HepG2 (cell line): ENCODE data around the gene PATE4.

ENCODE experiments used
- BRD4 ChIP-seq: sonication (generic); formaldehyde crosslinking; IDR thresholded peaks from 2 replicates; pipeline ENCODE4 v1.4.0; 2020; ENCODE audit warnings: missing genetic modification reagents
- FOXK1 ChIP-seq: sonication (generic); formaldehyde crosslinking; IDR thresholded peaks from 2 replicates; pipeline ENCODE4 v1.4.0; 2020; ENCODE audit warnings: low read depth, missing genetic modification reagents, borderline replicate concordance
- MYC ChIP-seq: sonication (generic); formaldehyde crosslinking; IDR thresholded peaks from 2 replicates; pipeline ENCODE4 v1.9.0; 2021; ENCODE audit warnings: missing genetic modification reagents, borderline replicate concordance
- NR2F1 ChIP-seq, 2 experiments: fragments of 450-650 bp in 1 of 2; formaldehyde crosslinking in 1 of 2; IDR thresholded peaks; 2 replicates each; pipeline versions ENCODE4 v1.5.0 to v1.6.1; 2016 to 2020; ENCODE audit warnings: mild to moderate bottlenecking in 1 of 2, missing compliant biosample characterization in 1 of 2, missing genetic modification reagents in 1 of 2, moderate library complexity in 1 of 2
- POLR2A ChIP-seq, 2 experiments: IDR thresholded peaks; 2 replicates each; pipeline ENCODE4 v1.6.1; 2011; ENCODE audit warnings: low read depth in 2 of 2, low read length in 2 of 2, mild to moderate bottlenecking in 1 of 2, moderate library complexity in 1 of 2; ENCODE audit not compliant: insufficient read depth in 1 of 2
- POLR2AphosphoS5 ChIP-seq: IDR thresholded peaks from 2 replicates; pipeline ENCODE4 v1.6.1; 2012; ENCODE audit warnings: low read depth, low read length
- TAF1 ChIP-seq: sonication (generic); formaldehyde crosslinking; IDR thresholded peaks from 2 replicates; pipeline ENCODE4 v1.4.0; 2020; ENCODE audit warnings: missing genetic modification reagents
- ZNF10 ChIP-seq: sonication (generic); formaldehyde crosslinking; IDR thresholded peaks from 2 replicates; pipeline ENCODE4 v1.4.0; 2020; ENCODE audit warnings: mild to moderate bottlenecking, low read depth, missing genetic modification reagents, borderline replicate concordance
- ZNF224 ChIP-seq: sonication (generic); formaldehyde crosslinking; IDR thresholded peaks from 2 replicates; pipeline ENCODE4 v1.5.0; 2020; ENCODE audit warnings: mild to moderate bottlenecking, missing genetic modification reagents
- ZNF44 ChIP-seq: sonication (generic); formaldehyde crosslinking; IDR thresholded peaks from 2 replicates; pipeline ENCODE4 v1.5.1; 2020; ENCODE audit warnings: mild to moderate bottlenecking, missing genetic modification reagents
- ZNF660 ChIP-seq: sonication (generic); formaldehyde crosslinking; IDR thresholded peaks from 2 replicates; pipeline ENCODE4 v1.5.1; 2020; ENCODE audit warnings: mild to moderate bottlenecking, low read depth, missing genetic modification reagents, borderline replicate concordance
- TF ChIP-seq, protein P1 (sequence below): sonication (generic); formaldehyde crosslinking; IDR thresholded peaks from 2 replicates; pipeline ENCODE4 v1.5.0; 2020; ENCODE audit warnings: mild to moderate bottlenecking, missing genetic modification reagents, moderate library complexity
- TF ChIP-seq, protein P2 (sequence below): sonication (generic); formaldehyde crosslinking; IDR thresholded peaks from 2 replicates; pipeline ENCODE4 v1.4.0; 2020; ENCODE audit warnings: missing genetic modification reagents

DNA sequence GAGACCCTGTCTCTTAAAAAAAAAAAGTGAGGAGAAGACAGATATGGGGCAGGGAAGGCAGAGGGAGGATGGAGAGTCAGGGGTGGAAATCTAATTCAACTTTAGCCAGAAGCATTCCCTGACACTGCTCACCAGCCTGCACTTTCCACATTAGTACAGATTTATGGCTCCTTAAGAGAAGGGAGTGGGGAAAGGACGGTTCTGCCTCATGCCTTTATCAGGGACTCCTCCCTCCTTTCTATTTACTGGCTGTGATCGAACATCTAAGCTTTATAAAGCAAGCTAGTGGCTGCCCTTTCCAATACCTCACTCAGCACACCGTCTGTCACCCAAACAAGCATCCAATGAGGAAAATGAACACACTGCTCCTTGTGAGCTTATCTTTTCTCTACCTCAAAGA is at the start of gene PATE4:
- TF ChIP-seq ZNF44 (no peak), ZNF224 (no peak), FOXK1 (no peak), MYC (CRISPR knock-in tag) (no peak), ZNF660 (CRISPR knock-in tag) (no peak), POLR2AphosphoS5 (no peak), ZNF10 (CRISPR knock-in tag) (no peak), BRD4 (no peak), POLR2A (IDR thresholded peaks at IDR 0.05; ENCODE audit: insufficient read depth in 1 of 2, low read depth in 2 of 2, low read length in 2 of 2) (no peak), TAF1 (CRISPR knock-in tag) (no peak), NR2F1 (CRISPR knock-in tag; IDR thresholded peaks at IDR 0.05) (no peak)
- TF ChIP-seq, protein P1, sequence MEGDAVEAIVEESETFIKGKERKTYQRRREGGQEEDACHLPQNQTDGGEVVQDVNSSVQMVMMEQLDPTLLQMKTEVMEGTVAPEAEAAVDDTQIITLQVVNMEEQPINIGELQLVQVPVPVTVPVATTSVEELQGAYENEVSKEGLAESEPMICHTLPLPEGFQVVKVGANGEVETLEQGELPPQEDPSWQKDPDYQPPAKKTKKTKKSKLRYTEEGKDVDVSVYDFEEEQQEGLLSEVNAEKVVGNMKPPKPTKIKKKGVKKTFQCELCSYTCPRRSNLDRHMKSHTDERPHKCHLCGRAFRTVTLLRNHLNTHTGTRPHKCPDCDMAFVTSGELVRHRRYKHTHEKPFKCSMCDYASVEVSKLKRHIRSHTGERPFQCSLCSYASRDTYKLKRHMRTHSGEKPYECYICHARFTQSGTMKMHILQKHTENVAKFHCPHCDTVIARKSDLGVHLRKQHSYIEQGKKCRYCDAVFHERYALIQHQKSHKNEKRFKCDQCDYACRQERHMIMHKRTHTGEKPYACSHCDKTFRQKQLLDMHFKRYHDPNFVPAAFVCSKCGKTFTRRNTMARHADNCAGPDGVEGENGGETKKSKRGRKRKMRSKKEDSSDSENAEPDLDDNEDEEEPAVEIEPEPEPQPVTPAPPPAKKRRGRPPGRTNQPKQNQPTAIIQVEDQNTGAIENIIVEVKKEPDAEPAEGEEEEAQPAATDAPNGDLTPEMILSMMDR (CRISPR knock-in tag), result no peak
- TF ChIP-seq, protein P2, sequence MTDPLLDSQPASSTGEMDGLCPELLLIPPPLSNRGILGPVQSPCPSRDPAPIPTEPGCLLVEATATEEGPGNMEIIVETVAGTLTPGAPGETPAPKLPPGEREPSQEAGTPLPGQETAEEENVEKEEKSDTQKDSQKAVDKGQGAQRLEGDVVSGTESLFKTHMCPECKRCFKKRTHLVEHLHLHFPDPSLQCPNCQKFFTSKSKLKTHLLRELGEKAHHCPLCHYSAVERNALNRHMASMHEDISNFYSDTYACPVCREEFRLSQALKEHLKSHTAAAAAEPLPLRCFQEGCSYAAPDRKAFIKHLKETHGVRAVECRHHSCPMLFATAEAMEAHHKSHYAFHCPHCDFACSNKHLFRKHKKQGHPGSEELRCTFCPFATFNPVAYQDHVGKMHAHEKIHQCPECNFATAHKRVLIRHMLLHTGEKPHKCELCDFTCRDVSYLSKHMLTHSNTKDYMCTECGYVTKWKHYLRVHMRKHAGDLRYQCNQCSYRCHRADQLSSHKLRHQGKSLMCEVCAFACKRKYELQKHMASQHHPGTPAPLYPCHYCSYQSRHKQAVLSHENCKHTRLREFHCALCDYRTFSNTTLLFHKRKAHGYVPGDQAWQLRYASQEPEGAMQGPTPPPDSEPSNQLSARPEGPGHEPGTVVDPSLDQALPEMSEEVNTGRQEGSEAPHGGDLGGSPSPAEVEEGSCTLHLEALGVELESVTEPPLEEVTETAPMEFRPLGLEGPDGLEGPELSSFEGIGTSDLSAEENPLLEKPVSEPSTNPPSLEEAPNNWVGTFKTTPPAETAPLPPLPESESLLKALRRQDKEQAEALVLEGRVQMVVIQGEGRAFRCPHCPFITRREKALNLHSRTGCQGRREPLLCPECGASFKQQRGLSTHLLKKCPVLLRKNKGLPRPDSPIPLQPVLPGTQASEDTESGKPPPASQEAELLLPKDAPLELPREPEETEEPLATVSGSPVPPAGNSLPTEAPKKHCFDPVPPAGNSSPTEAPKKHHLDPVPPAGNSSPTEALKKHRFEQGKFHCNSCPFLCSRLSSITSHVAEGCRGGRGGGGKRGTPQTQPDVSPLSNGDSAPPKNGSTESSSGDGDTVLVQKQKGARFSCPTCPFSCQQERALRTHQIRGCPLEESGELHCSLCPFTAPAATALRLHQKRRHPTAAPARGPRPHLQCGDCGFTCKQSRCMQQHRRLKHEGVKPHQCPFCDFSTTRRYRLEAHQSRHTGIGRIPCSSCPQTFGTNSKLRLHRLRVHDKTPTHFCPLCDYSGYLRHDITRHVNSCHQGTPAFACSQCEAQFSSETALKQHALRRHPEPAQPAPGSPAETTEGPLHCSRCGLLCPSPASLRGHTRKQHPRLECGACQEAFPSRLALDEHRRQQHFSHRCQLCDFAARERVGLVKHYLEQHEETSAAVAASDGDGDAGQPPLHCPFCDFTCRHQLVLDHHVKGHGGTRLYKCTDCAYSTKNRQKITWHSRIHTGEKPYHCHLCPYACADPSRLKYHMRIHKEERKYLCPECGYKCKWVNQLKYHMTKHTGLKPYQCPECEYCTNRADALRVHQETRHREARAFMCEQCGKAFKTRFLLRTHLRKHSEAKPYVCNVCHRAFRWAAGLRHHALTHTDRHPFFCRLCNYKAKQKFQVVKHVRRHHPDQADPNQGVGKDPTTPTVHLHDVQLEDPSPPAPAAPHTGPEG, result no peak
